Endometrial microvascular endothelial cells (primary cell): Measurements from ENCODE around the gene KPNA3. TPM values are rescaled to one million over a fixed set of nuclear protein-coding genes. Genes with fewer than 3 reads are reported as not detected.
"Not testable (repeated sequence)": the region's sequence is repeated elsewhere in the genome, so short reads cannot be mapped to it uniquely, and the experiment has no call there.

Source experiments
- in situ Hi-C: cut with HindIII; loops from 2 replicates; pipeline ENCODE4 v1.10.0; 2017; ENCODE audit warnings: low sequenced_read_pairs, low pct_unique_long_range_greater_than_20kb; ENCODE audit errors: inconsistent ontology term
- total RNA-seq: library from RNA; depleted of rRNA; stranded (reverse); fragments of >200 nt; gene quantifications from one replicate; pipeline ENCODE4 v1.2.3, GENCODE V29; 2015; ENCODE audit errors: inconsistent ontology term

KPNA3 gene
- total RNA-seq, 1 donor from 2014 or later: 49.7 TPM

DNA sequence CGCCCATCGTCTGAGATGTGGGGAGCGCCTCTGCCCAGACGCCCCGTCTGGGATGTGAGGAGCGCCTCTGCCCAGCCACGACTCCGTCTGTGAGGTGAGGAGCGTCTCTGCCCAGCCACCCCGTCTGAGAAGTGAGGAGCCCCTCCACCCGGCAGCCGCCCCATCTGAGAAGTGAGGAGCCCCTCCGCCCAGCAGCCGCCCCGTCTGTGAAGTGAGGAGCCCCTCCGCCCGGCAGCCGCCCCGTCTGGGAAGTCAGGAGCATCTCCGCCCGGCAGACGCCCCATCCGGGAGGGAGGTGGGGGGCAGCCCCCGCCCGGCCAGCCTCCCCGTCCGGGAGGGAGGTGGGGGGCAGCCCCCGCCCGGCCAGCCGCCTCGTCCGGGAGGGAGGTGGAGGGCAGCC lies 30.7 kb downstream of the KPNA3 start:
- in situ Hi-C loops: not testable (repeated sequence)

DNA sequence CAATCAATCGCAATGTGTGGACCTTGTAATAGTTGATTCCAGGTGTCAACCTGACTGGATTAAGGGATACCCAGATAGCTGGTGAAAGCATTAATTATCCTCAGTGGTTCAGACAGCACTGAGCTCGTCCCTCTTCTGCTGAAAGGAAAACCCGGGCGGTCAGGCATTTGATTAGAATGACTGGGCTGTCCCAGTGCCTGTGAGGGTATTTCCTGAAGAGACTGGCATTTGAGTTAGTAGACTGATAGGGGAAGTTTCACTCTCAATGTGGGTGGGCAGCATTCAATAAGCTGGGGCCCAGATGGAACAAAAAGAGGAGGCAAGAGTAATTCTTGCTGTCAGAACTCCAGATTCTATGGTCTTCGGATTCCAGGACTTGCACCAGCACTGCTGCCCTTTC lies 31.9 kb downstream of the KPNA3 start:
- in situ Hi-C loops: no loop called here

DNA sequence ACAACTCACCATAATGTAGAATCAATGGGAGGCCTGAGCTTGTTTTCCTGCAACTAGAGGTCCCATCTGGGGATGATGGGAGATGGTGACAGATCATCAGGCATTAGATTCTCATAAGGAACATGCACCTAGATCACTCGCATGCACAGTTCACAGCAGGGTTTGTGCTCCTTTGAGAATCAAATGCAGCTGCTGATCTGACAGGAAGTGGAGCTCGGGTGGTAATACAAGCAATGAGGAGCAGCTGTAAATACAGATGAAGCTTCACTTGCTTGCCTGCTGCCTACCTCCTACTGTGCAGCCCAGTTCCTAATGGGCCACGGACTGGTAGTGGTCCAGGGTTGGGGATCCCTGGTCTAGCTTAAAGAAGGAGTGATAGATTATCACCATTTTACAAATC lies 33.0 kb downstream of the KPNA3 start:
- in situ Hi-C loops: no loop called here

DNA sequence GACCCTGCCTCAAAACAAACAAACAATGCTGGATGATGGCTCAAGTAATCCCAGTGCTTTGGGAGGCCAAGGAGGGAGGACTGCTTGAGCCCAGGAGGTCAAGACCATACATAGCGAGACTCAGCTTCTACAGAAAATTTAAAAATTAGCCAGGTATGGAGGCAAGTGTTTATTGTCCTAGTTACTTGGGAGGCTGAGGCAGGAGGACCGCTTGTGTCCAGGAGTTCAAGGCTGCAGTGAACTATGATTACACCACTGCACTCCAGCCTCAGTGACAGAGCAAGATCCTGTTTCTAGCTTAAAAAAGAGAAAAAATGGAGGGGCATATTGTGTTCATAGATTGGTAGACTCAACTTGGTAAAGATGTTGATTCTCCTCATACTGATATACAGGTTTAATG lies 36.2 kb downstream of the KPNA3 start:
- in situ Hi-C loops: no loop called here

DNA sequence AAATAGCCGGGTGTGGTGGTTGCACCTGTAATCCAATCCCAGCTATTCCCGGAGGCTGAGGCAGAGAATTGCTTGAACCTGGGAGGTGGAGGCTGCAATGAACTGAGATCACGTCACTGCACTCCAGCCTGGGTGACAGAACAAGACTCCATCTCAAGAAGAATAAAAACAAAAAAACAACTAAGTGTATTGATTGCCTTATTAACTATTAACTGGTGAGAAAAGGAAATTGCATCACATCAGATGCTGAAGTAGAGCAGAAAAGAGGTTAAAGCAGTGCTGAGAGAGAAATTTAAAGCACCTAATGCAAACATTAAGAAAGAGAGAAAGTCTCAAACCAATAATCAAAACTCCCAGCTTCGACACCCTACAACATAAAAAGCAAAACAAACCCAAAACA lies 38.3 kb downstream of the KPNA3 start:
- in situ Hi-C loops: no loop called here

DNA sequence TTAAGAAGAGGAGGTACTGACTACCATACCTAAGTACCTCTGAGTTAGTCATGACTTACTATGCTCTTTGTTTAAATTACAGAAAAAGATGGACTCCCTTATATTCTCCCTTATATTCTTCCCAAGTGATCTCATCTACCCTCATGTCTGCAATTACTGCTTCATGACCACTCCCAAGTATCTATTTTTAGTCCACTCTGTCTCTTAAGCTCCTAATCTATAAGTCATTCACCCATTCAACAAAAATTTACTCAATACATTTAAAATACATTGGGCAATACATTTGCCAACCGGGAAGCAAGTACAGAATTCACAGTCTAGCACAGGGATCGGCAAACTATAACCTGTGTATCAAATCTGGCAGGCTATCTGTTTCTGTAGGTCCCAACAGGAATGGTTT lies 42.6 kb downstream of the KPNA3 start:
- in situ Hi-C loops: no loop called here

DNA sequence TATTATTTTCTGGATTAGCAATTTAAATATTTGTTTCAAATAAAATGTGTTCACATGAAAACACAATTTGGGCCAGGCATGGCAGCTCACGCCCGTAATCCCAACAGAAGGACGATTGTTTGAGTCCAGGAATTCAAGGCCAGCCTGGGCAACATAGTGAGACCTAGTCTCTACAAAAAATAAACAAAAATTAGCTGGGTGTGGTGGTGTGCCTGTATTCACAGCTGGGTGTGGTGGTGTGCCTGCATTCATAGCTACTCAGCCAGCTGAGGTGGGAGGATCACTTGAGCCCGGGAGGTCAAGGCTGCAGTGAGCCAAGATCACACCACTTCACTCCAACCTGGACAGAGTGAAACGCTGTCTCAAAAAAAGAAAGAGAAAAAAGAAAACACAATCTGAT lies 46.4 kb downstream of the KPNA3 start:
- in situ Hi-C loops: no loop called here

DNA sequence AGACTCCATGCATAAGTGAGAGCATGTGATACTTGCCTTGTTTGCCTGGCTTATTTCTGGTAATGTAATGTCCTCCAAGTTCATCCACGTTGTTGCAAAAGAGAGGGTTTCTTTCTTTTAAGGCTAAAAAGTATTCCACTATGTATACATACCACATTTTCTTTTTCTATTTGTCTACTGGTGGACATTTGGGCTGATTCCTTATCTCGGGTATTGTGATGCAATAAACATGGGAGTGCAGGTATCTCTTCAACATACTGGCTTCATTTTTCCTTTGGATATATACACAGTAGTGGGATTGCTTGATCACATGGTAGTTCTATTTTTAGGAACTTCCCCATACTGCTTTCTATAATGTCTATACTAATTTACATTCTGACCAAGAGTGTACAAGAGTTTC lies 51.6 kb downstream of the KPNA3 start:
- in situ Hi-C loops: no loop called here

DNA sequence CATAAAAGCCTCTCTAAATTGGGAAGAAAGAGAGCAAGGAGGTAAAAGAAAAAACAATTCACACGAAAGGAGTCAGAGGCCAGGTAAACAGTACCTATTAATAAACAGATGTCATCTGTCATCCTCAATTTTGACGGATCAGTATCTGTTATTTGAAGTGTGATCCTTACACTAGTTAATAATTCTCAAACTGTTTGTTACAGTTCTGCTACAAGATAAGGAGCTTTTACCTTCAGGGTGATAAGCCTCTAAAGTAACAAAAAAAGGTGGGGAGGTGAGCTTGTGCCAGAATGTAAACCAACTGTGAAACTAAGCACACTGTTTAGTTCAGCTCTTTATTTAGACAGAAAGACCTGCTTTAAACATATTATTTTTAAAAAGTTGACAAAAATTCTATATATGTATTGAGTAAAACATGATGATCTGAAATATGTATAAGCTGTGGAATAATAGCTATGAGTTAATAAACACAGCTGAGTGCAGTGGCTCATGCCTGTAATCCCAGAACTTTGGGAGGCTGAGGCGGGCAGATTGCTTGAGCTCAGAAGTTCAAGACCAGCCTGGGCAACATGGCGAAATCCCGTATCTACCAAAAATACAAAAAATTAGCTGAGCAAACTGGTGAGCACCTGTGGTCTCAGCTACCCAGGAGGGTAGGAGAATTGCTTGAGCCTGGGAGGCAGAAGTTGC lies 52.8 kb downstream of the KPNA3 start:
- in situ Hi-C loops: no loop called here

DNA sequence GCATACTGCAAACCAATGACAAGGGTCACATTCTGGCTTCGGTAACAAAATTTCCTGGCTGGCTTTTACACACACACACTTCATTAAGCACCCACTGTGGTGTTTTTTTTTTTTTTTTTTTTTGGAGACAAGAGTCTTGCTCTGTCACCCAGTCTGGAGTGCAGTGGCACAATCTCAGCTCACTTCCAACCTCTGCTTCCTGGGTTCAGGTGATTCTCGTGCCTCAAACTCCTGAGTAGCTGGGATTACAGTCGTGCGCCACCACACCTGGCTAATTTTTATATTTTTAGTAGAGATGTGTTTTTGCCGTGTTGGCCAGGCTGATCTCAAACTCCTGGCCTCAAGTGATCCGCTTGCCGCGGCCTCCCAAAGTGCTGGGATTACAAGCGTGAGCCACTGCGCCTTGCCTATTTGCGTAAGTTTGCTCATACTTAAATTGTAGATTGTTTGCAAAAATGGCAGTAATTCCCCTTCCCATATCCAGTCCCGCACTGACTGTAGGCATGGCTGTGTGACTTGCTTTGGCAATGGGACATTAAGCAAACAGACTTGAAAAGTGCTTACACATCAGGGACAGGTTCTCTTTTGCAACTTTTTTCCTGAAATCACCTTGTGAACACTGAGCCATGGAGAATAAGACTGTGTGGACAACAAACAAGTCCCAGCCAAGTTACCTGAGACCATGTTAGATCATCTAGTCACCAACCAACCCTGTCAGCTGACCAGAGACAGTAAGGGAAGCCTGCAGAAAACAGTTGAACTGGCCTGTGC lies 59.1 kb downstream of the KPNA3 start:
- in situ Hi-C loops: no loop called here

DNA sequence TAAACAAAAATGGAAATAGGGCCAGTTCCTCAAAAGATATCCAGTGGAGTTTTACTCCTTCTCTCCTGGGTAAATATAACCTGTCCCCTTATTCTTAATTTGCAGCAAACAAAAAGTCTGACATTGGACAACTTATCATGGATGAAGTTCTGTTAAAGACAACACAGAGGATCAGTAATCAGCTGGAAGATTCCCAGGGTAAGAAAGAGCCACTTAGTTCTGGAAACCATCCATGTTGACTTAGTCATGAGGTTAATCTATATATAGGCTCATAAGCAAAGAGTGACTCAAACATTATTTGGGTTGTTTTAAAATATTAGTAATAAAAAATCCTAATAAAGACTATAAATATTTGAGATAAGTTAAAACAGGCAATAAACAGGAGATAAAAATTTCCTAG lies 60.7 kb downstream of the KPNA3 start:
- in situ Hi-C loops: no loop called here

DNA sequence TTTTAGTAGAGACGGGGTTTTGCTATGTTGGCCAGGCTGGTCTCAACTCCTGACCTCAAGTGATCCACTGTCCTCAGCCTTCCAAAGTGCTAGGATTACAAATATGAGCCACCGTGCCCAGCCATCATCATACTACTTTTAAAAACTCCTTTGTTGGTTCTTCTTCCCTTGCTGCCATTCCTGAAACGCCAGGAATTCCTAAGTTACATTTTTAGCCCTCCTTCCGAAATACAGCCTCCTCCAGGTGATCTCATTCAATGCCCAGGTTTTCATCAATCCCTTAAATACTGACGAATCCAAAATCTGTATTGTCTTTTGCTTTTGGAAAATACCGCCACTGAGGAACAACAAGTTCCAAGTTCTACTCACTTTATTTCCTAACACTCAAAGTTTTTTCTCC lies 75.9 kb downstream of the KPNA3 start:
- in situ Hi-C loops: no loop called here

DNA sequence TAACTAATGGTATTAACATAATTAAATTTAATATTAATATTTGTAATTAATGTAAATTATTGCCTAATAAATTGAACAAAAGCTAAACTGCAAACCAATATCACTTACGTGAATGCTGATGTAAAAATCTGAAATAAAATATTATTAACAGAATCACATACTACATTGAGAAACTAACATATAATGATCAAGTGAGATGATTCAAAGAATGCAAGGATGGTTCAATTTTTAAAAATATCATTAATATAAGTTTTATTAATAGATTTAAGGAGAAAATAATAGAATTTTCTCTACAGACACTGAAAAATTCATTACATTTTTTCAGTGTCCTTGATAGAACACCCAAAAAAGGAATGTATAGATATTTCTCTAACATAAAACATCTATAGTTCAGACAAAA lies 77.7 kb downstream of the KPNA3 start:
- in situ Hi-C loops: no loop called here

DNA sequence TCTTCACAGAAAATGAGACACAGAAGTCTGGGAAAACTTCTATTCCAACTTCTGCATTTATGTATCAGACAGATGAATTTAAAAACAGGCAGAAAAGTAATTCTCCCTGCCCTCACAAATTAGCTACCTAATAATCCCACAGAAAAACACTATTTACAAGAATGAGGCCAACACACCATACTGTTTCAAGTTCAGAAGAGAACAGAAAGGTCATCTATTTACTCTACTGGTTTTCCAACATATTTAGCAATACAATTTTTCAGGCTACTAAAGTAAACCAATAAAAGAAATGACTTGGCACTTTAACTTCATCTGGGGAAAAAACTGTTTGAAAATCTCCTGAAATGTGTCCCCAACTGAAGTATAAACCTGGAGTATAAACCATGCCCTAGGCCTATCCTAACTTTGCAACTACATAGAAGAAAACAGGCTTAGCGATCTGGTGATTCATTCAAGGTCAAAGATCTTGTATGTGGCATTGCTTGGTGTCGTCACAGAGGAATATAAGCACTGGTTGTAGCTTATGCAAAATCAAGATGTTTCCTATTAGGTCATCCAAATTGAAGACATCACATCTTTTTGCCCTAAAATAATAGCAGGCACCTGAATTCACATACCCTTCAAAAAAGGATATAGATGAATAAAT lies 81.1 kb downstream of the KPNA3 start:
- in situ Hi-C loops: no loop called here

DNA sequence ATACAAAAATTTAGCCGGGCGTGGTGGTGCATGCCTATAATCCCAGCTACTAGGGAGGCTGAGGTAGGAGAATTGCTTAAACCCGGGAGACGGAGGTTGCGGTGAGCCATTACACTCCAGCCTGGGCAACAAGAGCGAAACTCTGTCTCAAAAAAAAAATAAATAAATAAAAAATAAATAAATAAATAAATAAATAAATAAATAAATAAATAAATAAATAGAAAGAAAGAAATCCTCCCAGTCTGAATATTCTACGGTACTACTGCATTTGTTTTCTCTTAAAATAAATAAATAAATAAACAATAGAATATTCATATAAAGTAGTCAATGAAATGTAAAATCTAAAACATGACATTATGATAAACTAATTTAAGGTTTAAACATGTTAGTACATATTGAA lies 88.2 kb downstream of the KPNA3 start:
- in situ Hi-C loops: not testable (repeated sequence)

DNA sequence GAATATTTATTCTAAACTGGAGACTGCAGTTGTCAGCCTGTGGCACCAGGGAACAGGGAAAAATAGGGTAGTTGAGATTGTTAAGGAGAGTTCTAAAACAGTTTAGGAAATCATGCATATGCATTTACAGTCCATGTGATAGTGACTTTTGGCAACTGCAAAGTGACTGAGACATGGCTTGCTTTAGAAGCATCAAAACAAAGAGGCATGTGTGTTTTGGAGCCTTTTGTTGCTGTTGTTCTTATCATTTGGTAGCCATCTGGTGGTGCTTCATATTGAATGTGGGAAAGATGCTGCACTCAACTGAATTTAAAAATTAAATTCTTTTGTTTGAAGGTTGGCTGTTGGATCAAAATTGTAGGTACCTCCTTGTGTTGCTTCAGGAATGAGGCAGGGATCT lies 91.0 kb downstream of the KPNA3 start:
- in situ Hi-C loops: no loop called here

DNA sequence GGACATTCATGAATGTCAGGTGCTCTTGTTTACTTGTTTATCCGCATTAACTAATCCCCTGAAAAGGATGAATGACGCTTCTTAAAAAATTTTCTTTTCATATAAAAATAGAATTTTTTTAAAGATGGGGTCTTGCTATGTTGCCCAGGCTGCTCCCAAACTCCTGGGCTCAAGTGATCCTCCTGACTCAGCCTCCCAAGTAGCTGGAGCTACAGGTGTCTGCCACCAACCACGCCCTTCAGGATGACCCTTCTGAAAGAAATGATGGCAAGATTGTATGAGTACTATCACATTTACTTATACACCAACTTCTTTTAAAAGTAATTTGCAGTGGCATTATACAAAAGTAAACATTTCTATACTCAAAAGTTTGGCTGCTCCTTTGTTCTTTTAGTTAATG lies 95.0 kb downstream of the KPNA3 start:
- in situ Hi-C loops: no loop called here

DNA sequence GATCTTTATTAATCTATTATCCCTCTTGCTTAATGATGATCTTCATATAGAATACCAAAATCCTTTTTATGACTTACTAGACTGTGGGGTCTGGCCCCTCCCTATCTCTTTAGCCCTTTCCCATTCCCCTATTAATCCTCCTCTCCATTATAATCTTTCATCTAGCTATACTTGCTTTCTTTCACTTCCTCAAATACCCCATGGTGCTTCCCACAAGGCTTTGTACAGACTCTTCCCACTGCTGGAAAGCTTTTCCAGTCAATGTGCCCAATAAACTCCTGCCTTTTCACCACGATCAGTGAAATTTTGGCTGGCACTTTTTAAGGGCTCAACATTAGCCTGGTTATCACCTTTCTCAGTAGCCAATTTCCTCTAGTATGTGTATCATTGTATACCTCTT lies 98.0 kb downstream of the KPNA3 start:
- in situ Hi-C loops: no loop called here

DNA sequence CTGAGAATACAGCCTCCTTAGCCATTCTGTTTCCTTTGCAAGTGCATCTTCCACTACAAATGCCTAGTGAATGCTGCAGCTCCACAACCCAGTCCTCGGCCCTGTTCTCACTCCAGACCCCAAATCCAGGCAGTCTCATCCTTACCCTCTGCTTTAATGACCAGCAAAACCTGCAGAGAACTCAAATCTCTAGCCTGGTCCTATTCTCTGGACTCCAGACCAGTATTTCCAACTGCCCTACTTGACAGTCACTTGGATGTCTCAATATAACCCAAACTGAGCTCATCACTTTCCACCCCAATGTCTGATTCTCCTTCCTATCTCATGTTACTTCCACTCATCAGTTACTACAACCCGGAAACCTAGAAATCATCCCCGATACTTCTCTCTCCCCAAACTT lies 98.6 kb downstream of the KPNA3 start:
- in situ Hi-C loops: no loop called here

DNA sequence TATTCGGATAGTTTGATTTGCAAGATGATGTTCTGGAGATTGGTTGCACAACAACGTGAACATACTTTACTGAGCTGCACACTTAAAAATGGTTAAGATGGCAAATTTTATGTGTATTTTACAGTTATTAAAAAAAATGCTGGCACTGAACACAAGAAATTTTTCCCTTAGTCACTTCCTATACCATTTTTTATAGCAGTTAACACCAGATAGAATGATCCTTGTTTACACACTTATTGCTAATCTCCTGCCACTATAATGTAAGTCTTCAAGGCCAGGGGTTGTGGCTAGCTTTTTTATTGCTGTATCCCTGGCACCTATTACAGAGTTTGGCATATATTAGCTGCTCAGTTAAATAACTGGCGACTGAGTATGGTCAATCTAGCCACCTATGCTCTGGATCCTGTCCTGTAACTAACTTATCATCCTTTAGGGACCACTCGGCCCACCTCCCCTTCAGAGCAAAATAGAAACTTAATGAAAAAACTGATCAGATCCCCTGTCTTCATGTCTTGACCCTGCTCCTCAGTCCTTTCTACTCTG lies 99.2 kb downstream of the KPNA3 start:
- in situ Hi-C loops: no loop called here
